Astrocyte (in vitro differentiated cells and primary cell): ENCODE measurements around the gene CUL2.

Experiments used
- EZH2 ChIP-seq: IDR thresholded peaks from 2 replicates; pipeline ENCODE4 v1.6.1; 2012; ENCODE audit warnings: mild to moderate bottlenecking, low read length, inconsistent platforms; ENCODE audit not compliant: insufficient read depth
- TF ChIP-seq, protein P1 (sequence below): IDR thresholded peaks from 2 replicates; pipeline ENCODE4 v1.5.1; 2011; ENCODE audit warnings: low read depth, mild to moderate bottlenecking, inconsistent platforms, low read length, moderate library complexity; ENCODE audit not compliant: insufficient read depth

GRCh38 chr10:34959786-34960185, 130.4 kb downstream of the CUL2 start:
- TF ChIP-seq, protein P1, sequence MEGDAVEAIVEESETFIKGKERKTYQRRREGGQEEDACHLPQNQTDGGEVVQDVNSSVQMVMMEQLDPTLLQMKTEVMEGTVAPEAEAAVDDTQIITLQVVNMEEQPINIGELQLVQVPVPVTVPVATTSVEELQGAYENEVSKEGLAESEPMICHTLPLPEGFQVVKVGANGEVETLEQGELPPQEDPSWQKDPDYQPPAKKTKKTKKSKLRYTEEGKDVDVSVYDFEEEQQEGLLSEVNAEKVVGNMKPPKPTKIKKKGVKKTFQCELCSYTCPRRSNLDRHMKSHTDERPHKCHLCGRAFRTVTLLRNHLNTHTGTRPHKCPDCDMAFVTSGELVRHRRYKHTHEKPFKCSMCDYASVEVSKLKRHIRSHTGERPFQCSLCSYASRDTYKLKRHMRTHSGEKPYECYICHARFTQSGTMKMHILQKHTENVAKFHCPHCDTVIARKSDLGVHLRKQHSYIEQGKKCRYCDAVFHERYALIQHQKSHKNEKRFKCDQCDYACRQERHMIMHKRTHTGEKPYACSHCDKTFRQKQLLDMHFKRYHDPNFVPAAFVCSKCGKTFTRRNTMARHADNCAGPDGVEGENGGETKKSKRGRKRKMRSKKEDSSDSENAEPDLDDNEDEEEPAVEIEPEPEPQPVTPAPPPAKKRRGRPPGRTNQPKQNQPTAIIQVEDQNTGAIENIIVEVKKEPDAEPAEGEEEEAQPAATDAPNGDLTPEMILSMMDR: no peak
- TF ChIP-seq EZH2: no peak
